GM18868 (cell line): Measurements from ENCODE around the gene MN1.

Experiments used
- ATAC-seq: cut with Tn5 transposase; IDR thresholded peaks from one replicate; pipeline ENCODE4 v1.9.1; 2021; ENCODE audit warnings: mild to moderate bottlenecking, moderate library complexity; ENCODE audit not compliant: unreplicated experiment

The MN1 gene

DNA sequence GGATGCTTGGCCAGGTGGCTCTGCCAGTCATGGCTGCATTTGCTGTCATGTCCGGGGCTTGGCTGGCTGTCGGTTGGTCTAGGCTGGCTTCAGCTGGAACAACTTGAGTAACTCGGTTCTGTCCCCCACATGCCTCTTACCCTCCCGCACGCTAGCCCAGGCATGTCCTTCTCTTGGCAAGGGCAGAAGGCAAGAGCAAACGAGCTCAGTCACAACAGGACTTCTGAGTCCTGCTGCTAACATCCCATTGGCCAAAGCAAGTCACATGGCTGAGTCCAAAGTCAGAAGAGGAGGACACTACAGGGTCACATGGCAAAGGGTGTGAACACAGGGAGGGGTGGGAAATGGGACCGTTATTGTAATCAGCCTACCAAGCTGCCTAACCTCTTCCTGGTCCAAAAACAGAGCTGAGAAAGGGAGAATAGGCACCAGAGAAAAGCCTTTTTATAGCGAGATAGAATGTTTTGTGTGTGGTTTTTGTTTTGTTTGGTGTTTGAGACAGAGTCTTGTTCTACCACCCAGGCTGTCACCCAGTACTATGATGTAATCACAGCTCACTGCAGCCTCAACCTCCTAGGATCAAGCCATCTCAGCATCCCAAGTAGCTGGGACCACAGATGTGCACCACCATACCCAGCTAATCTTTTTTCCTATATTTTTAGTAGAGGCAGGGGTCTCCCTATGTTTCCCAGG lies 81.9 kb downstream of the MN1 start:
- ATAC-seq: no peak

- ATAC-seq: no peak
Observed at GRCh38 chr22:27719036-27719347, 82.6 kb downstream of the MN1 start.

DNA sequence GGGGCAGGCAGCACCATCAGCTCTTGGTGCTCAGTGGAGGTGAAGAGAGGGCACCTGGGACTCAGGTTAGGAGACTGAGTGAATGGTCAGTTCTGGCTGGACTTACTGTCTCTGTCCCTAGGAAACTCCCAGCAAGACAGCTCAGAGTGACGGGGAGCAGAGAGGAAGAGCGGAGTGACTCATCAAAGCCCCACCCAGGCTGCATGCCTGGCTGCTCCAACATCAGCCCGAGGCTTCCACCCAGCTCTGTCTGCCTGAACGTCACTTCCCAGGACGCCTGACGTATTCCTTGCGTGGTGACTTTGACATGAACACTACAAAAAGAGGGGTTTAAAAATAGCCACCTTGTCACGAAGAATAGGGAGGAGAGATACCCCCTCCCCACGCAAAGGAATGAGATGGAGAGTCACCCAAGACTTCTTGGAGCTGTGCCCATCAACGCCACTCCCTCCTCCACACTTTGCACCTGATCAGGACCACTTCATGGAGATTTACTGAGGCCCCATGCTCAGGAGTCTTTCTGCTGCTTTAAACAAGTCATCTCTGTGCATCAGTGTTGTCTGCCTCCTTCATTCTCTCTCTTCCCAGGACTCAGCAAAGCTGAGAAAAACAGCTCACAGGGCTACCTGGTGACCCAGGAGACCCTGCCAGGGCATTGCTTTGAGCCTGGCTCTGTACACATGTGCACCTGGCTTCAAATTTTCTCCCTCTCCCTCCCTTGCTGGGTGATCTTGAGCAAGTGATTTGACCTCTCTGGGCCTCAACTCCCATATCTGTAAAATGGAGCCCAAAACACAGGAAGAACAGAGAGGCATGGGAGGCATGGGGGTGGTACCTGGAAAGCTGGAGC lies 83.1 kb downstream of the MN1 start:
- no peak for ATAC-seq

DNA sequence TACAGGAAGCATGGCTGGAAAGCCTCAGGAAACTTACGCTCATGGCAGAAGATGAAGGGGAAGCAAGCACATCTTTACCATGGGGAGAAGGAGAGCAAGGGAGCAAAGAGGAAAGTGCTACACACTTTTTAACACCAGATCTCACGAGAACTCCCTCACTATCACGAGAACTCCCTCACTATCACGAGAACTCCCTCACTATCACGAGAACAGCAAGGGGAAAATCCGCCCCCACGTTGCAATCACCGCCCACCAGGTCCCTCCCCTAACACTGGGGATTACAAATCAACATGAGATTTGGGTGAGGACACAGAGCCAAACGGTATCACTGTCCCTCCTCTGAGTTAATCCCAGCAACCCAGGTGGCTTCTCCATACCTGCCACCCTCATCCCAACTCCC lies 84.5 kb downstream of the MN1 start:
- no peak for ATAC-seq

DNA sequence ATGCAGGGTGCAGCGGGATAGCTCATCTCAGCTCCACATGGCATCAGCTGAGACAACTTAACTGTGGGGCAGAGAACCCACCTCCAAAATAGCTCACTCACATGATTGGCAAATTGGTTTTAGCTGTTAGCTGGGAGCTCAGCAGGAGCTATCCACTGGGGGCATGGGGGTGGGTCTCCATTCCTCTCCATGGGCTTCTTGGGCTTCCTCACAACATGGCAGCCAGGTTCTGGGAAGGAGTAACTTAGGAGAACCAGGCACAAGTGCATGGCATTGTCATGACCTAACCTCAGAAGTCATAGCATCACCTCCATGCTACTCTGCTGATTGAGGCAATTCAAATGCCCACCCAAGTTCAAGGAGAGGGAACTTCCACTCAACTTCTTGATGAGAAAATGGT lies 85.5 kb downstream of the MN1 start:
- ATAC-seq: no peak

- no peak for ATAC-seq
Observed at GRCh38 chr22:27715106-27715505, 86.5 kb downstream of the MN1 start.

- no peak for ATAC-seq
Observed at GRCh38 chr22:27714068-27714467, 87.5 kb downstream of the MN1 start.

DNA sequence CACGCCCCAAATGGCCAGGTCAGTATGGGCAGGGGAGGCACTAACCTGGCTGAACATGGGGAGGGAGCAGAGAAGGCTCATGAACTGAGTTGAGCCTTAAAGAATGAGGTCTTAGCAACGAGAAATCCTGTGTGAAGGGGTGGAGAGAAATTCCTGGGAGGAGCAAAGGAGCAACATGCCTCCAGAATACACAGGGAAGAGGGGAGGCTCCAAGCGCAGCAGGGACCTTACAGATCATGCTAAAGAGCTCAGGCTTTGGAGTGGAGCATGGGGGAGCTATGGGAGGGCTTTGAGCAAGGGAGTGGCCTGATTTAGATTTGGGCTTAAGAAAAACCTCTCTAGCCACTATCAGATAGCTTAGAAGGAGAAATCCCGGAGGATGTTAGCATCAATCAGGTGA lies 88.1 kb downstream of the MN1 start:
- ATAC-seq: no peak

- no peak for ATAC-seq
Observed at GRCh38 chr22:27711756-27712155, 89.8 kb downstream of the MN1 start.

DNA sequence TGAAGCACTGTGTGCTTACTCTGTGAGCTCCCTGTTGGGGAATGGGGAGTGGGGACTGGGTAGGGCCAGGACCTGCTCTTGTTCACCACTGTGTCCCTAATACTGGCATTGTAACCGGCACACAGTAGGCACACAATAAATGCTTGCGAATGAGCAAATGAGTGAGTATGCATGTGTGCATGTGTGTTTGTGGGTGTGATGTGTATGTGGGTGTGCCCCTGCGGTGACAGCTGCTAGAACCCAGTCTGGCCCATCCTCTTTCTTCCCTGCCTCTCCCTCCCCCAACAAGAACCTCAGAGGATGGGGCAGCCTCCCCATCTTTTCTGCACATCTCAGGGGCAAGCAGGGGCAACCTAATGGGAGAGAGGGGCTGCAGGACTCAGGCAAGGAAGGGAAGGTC lies 90.5 kb downstream of the MN1 start:
- no peak for ATAC-seq

DNA sequence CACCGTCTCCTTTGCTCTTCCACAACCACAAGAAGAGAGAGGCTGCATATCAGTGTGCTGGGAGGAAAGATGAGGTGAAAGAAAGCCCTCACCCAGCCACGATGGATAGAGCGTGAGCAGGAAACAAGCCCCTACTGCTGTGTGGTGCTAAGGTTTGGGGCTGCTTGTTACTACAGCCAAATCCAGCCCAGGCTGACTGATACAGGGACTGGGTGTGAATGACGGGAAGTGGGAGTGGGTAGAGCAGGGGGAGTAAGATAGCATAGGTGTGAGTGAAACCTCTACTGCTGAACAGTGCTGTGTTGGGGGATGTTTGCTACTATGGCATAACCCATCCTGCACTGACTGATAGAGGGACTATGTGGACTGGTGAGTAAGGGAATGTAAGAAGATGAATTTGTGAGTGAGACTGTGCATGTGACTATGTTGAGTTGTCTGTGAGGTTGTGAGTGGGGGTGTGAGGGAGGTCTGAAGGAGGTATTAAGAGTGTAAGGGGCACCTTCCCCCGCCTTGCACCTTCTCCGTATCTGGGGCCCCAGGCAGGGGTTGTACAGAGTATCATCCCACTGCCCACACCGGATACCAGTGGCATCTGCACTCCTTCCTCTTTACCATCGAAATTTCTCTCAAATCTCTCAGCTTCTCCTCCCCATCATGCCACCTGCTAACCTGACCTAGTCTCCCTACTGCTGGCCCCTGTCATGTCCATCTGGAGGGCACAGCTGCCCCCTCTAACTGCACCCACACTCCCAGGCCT lies 91.5 kb downstream of the MN1 start:
- ATAC-seq: no peak

DNA sequence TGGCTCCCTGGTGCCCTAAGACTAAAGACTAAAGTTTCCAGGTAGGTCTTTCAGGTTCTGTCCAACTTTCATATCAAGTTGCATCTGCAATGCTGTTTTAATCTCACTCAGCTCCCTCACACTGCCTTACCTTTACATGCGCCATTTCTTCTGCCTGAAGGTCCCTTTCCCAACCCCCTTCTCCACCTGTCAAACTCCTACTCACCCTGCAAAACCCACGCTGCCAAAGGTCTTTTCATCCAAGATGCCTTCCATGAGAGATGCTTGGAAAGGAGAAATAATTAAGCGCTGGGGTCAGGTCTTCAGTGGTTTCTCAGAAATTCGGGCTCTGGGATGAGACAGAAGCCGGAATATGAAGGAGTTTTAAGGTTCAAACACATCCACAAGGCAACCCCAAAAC lies 95.1 kb downstream of the MN1 start:
- ATAC-seq: no peak

DNA sequence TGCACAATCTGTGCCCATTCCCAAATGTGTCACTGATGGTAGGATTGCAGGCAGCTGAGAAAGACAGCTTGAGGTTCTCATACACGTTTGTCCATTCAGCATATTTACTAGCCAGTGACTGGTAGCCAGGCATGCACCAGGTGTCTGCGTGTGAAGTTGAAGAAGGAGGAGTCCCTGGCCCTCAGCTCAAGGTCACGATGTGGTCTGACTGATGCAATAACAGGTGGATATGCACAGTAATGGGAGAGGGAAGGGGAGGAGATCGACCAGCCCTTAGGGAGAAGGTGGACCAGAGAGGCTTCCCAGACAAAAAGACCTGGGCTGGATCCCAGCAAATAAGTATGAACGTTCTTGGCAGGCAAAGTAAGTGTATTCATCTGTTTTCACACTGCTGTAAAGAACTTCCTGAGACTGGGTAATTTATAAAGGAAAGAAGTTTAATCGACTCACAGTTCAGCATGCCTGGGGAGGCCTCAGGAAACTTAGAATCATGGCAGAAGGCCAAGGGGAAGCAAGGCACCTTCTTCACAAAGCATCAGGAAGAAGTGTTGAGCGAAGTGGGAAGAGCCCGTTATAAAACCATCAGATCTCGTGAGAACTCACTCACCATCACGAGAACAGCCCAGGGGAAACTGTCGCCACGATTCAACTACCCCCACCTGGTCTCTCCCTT lies 96.0 kb downstream of the MN1 start:
- no peak for ATAC-seq

- no peak for ATAC-seq
Observed at GRCh38 chr22:27704581-27704980, 97.0 kb downstream of the MN1 start.

- no peak for ATAC-seq
Observed at GRCh38 chr22:27699383-27700019, 102.1 kb downstream of the MN1 start.

DNA sequence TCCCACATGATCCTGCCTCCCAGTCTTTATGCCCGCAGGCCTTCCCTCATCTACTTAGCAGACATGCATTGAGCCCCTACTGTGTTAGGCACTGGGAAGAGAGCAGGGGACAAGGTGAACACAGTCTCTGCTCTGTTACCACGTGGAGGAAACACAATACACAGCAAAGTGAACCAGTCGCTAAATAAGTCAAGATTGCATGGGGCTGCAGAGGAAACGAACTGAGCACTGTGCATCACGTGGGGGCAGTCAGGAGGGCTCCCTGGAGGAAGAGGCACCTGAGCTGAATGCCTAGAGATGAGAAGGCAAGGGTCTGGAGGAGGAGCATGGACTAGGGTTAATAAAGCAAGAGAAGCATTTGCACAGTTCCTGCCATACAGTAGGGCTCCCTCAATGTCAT lies 102.7 kb downstream of the MN1 start:
- no peak for ATAC-seq
